Endothelial cell (in vitro differentiated cells): Measurements from ENCODE around the gene SLC28A3. TPM values are rescaled to one million over a fixed set of nuclear protein-coding genes. Genes with fewer than 3 reads are reported as not detected.

Experiments used
- DNase-seq: peaks from one replicate; pipeline ENCODE4 v3.0.0; 2021; ENCODE audit warnings: low spot score
- H3K27ac Mint-ChIP-seq: one replicate; pipeline ENCODE4 v1.8.0; 2021; ENCODE audit warnings: mixed read lengths, inconsistent platforms; ENCODE audit not compliant: unreplicated experiment
- H3K27me3 Mint-ChIP-seq: one replicate; pipeline ENCODE4 v1.8.0; 2021; ENCODE audit warnings: mild to moderate bottlenecking, moderate library complexity, mixed read lengths, inconsistent platforms; ENCODE audit not compliant: unreplicated experiment
- H3K36me3 Mint-ChIP-seq: one replicate; pipeline ENCODE4 v1.8.0; 2021; ENCODE audit warnings: mild to moderate bottlenecking, low read depth, mixed read lengths, inconsistent platforms; ENCODE audit not compliant: unreplicated experiment
- H3K4me1 Mint-ChIP-seq: one replicate; pipeline ENCODE4 v1.8.0; 2021; ENCODE audit warnings: mild to moderate bottlenecking, mixed read lengths, inconsistent platforms; ENCODE audit not compliant: unreplicated experiment
- H3K4me3 Mint-ChIP-seq: one replicate; pipeline ENCODE4 v1.8.0; 2021; ENCODE audit warnings: mild to moderate bottlenecking, mixed read lengths, inconsistent platforms; ENCODE audit not compliant: unreplicated experiment
- H3K9me3 Mint-ChIP-seq: one replicate; pipeline ENCODE4 v1.8.0; 2021; ENCODE audit warnings: mixed read lengths, inconsistent platforms; ENCODE audit not compliant: unreplicated experiment
- total RNA-seq: library from RNA; stranded (reverse); fragmentation: NEBNext Ultra II Directional; extraction: Animal tissue kit (Norgen Biotek cat#: 25700); gene quantifications from one replicate; pipeline ENCODE4 v1.2.1, GENCODE V29; 2021; ENCODE audit not compliant: unreplicated experiment
- TF ChIP-seq, protein P1 (sequence below): fragments of 200-600 bp; sonication (generic); IDR thresholded peaks from one replicate; pipeline ENCODE4 v1.5.0; 2021; ENCODE audit warnings: antibody characterized with exemption; ENCODE audit not compliant: unreplicated experiment

Gene SLC28A3
- total RNA-seq, 1 donor from 2014 or later: 0.26 TPM

DNA sequence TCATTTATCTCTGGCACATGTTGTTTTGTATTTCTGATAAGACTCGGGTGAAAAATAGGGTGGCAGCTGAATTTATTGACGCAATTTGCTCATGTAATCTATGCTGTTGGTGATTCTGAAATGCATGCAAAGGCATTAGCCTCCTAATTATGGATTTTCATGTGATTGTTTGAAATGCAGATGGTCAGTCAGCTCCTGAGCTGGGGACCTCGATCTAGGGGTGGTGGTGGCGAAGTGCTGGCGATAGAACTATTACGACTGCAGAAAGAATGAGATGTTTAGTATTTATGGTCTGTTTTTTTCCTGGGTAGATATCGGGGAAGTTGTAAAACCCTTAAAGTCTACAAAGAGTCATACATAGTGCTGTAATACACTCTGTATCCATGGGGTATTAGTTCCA, 88.6 kb downstream of the SLC28A3 start:
- no peak for DNase-seq
- H3K36me3 Mint-ChIP-seq: no peaks in the 10 kb centered on the region
- TF ChIP-seq, protein P1, sequence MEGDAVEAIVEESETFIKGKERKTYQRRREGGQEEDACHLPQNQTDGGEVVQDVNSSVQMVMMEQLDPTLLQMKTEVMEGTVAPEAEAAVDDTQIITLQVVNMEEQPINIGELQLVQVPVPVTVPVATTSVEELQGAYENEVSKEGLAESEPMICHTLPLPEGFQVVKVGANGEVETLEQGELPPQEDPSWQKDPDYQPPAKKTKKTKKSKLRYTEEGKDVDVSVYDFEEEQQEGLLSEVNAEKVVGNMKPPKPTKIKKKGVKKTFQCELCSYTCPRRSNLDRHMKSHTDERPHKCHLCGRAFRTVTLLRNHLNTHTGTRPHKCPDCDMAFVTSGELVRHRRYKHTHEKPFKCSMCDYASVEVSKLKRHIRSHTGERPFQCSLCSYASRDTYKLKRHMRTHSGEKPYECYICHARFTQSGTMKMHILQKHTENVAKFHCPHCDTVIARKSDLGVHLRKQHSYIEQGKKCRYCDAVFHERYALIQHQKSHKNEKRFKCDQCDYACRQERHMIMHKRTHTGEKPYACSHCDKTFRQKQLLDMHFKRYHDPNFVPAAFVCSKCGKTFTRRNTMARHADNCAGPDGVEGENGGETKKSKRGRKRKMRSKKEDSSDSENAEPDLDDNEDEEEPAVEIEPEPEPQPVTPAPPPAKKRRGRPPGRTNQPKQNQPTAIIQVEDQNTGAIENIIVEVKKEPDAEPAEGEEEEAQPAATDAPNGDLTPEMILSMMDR: no peak
- H3K4me3 Mint-ChIP-seq: no peak overlapping the region
- no peaks in the 10 kb centered on the region for H3K4me1 Mint-ChIP-seq
- no peaks in the 10 kb centered on the region for H3K9me3 Mint-ChIP-seq
- H3K27me3 Mint-ChIP-seq: no peaks in the 10 kb centered on the region
- no peak overlapping the region for H3K27ac Mint-ChIP-seq

DNA sequence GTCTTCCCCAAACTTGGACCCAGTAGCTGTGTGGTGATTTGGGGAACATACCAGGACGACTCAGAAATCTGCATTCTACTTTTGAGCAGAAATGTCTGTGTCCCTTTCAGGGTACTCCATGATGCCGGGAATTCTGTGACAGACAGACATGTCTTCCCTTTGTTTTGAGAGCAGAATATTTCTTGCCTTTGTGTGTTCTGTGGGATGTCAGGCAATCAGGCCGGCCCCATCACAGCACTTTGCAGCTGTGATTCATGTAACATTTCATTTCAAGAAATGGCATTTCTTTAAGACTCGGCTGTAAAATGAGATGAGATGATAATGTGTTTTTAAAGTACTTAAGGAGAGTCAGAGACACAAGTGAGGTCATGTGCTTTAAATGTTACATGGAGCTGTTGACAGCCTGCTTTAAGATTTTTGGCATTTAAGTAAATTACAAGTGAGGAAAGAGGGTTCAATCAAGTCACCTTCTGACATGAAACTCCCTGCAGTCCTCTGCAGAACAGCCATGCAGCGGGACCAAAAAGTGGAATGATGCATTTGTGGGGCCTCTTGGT, 98.7 kb downstream of the SLC28A3 start:
- H3K36me3 Mint-ChIP-seq: peaks cover 3% of the 10 kb centered on the region
- peaks cover 1% of the 10 kb centered on the region for H3K27me3 Mint-ChIP-seq
- H3K9me3 Mint-ChIP-seq: no peaks in the 10 kb centered on the region
- peaks cover 3% of the 10 kb centered on the region for H3K4me1 Mint-ChIP-seq
- no peak overlapping the region for H3K27ac Mint-ChIP-seq
- DNase-seq: no peak
- TF ChIP-seq, protein P1: no peak
- H3K4me3 Mint-ChIP-seq: no peak overlapping the region

DNA sequence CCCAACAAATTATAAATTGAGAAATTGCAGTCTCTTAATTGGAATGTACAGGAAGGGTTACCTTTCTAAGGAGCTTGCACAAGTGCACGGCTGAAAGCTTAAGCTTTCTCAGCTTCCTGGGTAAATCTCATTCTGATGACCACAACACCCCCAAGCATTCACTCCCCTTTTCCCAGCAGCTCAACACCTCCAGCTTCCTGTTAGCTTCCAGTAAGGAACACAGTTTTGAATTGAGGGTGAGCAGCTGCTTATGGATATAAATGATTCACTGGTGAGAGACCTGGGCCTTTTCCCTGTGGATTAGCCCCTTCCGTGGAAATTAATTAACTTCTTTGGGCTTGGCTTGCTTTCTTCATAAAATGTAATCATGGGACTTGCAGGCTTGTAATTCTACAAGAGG, 101.2 kb downstream of the SLC28A3 start:
- no peaks in the 10 kb centered on the region for H3K9me3 Mint-ChIP-seq
- peaks cover 3% of the 10 kb centered on the region for H3K4me1 Mint-ChIP-seq
- TF ChIP-seq, protein P1: no peak
- H3K27me3 Mint-ChIP-seq: peaks cover 1% of the 10 kb centered on the region
- H3K4me3 Mint-ChIP-seq: no peak overlapping the region
- H3K27ac Mint-ChIP-seq: no peak overlapping the region
- peaks cover 8% of the 10 kb centered on the region for H3K36me3 Mint-ChIP-seq
- DNase-seq: no peak

DNA sequence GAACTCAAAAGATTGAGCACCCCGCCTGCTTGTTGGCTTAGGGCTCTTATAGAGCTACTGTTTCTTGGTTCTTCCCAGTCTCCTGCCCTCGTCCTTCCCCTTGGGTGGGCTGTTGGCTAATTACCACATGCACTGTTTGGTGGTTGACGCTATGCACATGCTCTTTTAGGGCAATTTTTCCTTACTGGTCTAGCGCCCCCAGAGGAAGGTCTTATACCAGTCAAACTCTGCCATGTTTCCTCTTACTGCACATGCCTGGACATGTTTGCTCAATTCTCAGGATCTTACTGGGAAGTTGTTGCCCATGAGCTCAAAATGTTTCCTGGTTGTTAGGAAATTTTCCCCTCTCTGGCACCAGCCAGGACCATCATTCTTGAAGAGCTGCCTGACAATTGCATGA, 101.9 kb downstream of the SLC28A3 start:
- no peak overlapping the region for H3K27ac Mint-ChIP-seq
- H3K4me3 Mint-ChIP-seq: no peak overlapping the region
- TF ChIP-seq, protein P1: no peak
- DNase-seq: no peak
- peaks cover 8% of the 10 kb centered on the region for H3K36me3 Mint-ChIP-seq
- H3K9me3 Mint-ChIP-seq: no peaks in the 10 kb centered on the region
- peaks cover 3% of the 10 kb centered on the region for H3K4me1 Mint-ChIP-seq
- H3K27me3 Mint-ChIP-seq: peaks cover 1% of the 10 kb centered on the region

- H3K36me3 Mint-ChIP-seq: peaks cover 5% of the 10 kb centered on the region
- no peaks in the 10 kb centered on the region for H3K9me3 Mint-ChIP-seq
- no peak for DNase-seq
- no peak overlapping the region for H3K27ac Mint-ChIP-seq
- H3K27me3 Mint-ChIP-seq: peaks cover 1% of the 10 kb centered on the region
- TF ChIP-seq, protein P1: no peak
- H3K4me1 Mint-ChIP-seq: peaks cover 3% of the 10 kb centered on the region
- H3K4me3 Mint-ChIP-seq: no peak overlapping the region
Measured at GRCh38 chr9:84235511-84235910, 105.0 kb downstream of the SLC28A3 start.
